HCT116 (cell line): ENCODE results near the gene EPS8. TPM values are rescaled to one million over a fixed set of nuclear protein-coding genes. Genes with fewer than 3 reads are reported as not detected.

Experiments
- ATAC-seq: fragments of 200-7000 bp; cut with Tn5 transposase; 2 replicates; pipeline ENCODE4 v1.9.1; 2020; ENCODE audit warnings: mild to moderate bottlenecking, moderate library complexity
- BruUV-seq: library from RNA; stranded (reverse); fragments of 400-500 nt; replicated peaks from 2 replicates; lab custom pipeline; 2021; lab: Mats Ljungman, UMichigan
- CTCF ChIA-PET: fragments of 300-600 bp; sonication (Branson Sonifier 250); formaldehyde crosslinking; loops from one replicate; lab custom pipeline; 2021; ENCODE audit warnings: antibody characterized with exemption; lab: Charles Lee
- POLR2A ChIA-PET: fragments of 300-600, 350-600 bp; sonication (Branson Sonifier 250); formaldehyde crosslinking; loops from one replicate; lab custom pipeline; 2021; ENCODE audit warnings: antibody characterized with exemption; lab: Charles Lee
- RAD21 ChIA-PET, 2 experiments: fragments of 300-600 bp; sonication (Branson Sonifier 250); formaldehyde crosslinking; loops; one replicate each; lab custom pipeline; 2023; ENCODE audit warnings: low total read pairs in 2 of 2; ENCODE audit not compliant: uncharacterized antibody in 2 of 2, unreplicated experiment in 2 of 2, low non-redundant PET in 1 of 2; lab: Charles Lee
- DNase-seq: peaks from one replicate; pipeline ENCODE4 v3.0.0-alpha.2; 2010; ENCODE audit warnings: low read depth, low spot score
- H2AFZ ChIP-seq: fragments of 200-600 bp; shearing (Covaris generic), sonication (generic); 2 replicates; pipeline ENCODE4 v1.6.1; 2017; ENCODE audit warnings: low read depth, mixed run types, mixed read lengths, antibody characterized with exemption, low read length; ENCODE audit not compliant: poor library complexity, severe bottlenecking
- H3K27ac ChIP-seq: 2 replicates; pipeline ENCODE4 v1.5.1; 2012; ENCODE audit warnings: low read depth, low read length
- H3K27me3 ChIP-seq: fragments of 200-600 bp; sonication (generic); 2 replicates; pipeline ENCODE4 v1.6.1; 2016; ENCODE audit warnings: mixed run types, low read length, mixed read lengths; ENCODE audit not compliant: insufficient read depth
- H3K36me3 ChIP-seq, 2 experiments: fragments of 200-500 bp in 1 of 2; fragments of 200-600 bp in 1 of 2; sonication (Bioruptor generic) in 1 of 2; sonication (generic) in 1 of 2; 2 replicates each; pipeline versions ENCODE4 v1.5.1 to v1.6.1; 2014 to 2016; ENCODE audit warnings: low read length in 2 of 2, inconsistent platforms in 1 of 2, mixed read lengths in 1 of 2, mixed run types in 1 of 2; ENCODE audit not compliant: insufficient read depth in 2 of 2, control insufficient read depth in 1 of 2
- H3K4me1 ChIP-seq, 2 experiments: fragments of 200-600 bp in 1 of 2; sonication (generic) in 1 of 2; 2 replicates each; pipeline versions ENCODE4 v1.5.1 to v1.6.1; 2012 to 2017; ENCODE audit warnings: low read length in 2 of 2, inconsistent platforms in 1 of 2, mild to moderate bottlenecking in 1 of 2, mixed read lengths in 1 of 2, mixed run types in 1 of 2, moderate library complexity in 1 of 2; ENCODE audit not compliant: insufficient read depth in 2 of 2, control insufficient read depth in 1 of 2
- H3K4me2 ChIP-seq: fragments of 200-600 bp; sonication (generic); 2 replicates; pipeline ENCODE4 v1.6.1; 2017; ENCODE audit warnings: mixed run types, low read length, mixed read lengths
- H3K4me3 ChIP-seq, 2 experiments: fragments of 200-600 bp in 1 of 2; sonication (generic) in 1 of 2; replicated peaks in 1 of 2; 2 replicates each; pipeline ENCODE4 v1.5.1; 2011 to 2016; ENCODE audit warnings: low read length in 2 of 2, control low read depth in 1 of 2, low read depth in 1 of 2, mild to moderate bottlenecking in 1 of 2, mixed read lengths in 1 of 2, mixed run types in 1 of 2
- H3K79me2 ChIP-seq: fragments of 200-600 bp; sonication (generic); 2 replicates; pipeline ENCODE4 v1.6.1; 2017; ENCODE audit warnings: mild to moderate bottlenecking, mixed run types, low read length, moderate library complexity, mixed read lengths; ENCODE audit not compliant: insufficient read depth
- H3K9ac ChIP-seq: fragments of 200-600 bp; sonication (generic); 2 replicates; pipeline ENCODE4 v1.6.1; 2016; ENCODE audit warnings: low read length, mixed read lengths
- H3K9me2 ChIP-seq: fragments of 200-600 bp; sonication (generic), shearing (Covaris generic); 2 replicates; pipeline ENCODE4 v1.6.1; 2017; ENCODE audit warnings: mixed run types, mild to moderate bottlenecking, moderate library complexity; ENCODE audit not compliant: insufficient read depth
- H3K9me3 ChIP-seq, 2 experiments: fragments of 200-500 bp in 1 of 2; fragments of 200-600 bp in 1 of 2; sonication (Bioruptor generic) in 1 of 2; sonication (generic) in 1 of 2; 2 replicates each; pipeline ENCODE4 v1.6.1; 2014 to 2017; ENCODE audit warnings: low read length in 2 of 2, mixed read lengths in 2 of 2, inconsistent platforms in 1 of 2, low read depth in 1 of 2, mild to moderate bottlenecking in 1 of 2, mixed run types in 1 of 2, moderate library complexity in 1 of 2; ENCODE audit not compliant: control insufficient read depth in 1 of 2, insufficient read depth in 1 of 2
- H4K20me1 ChIP-seq: fragments of 200-600 bp; sonication (generic), shearing (Covaris generic); 2 replicates; pipeline ENCODE4 v1.6.1; 2017; ENCODE audit warnings: mixed run types, mild to moderate bottlenecking, moderate library complexity; ENCODE audit not compliant: insufficient read depth
- CBX3 ChIP-seq: IDR thresholded peaks from 2 replicates; pipeline ENCODE4 v1.6.1; 2012; ENCODE audit warnings: low read depth
- CEBPB ChIP-seq: IDR thresholded peaks from 2 replicates; pipeline ENCODE4 v1.6.1; 2012; ENCODE audit warnings: low read depth
- EGR1 ChIP-seq: IDR thresholded peaks from 2 replicates; pipeline ENCODE4 v1.6.1; 2012; ENCODE audit warnings: low read depth
- ELF1 ChIP-seq: IDR thresholded peaks from 2 replicates; pipeline ENCODE4 v1.6.1; 2012; ENCODE audit warnings: low read depth, borderline replicate concordance
- EZH2phosphoT487 ChIP-seq: fragments of 200-600 bp; IDR thresholded peaks from 2 replicates; pipeline ENCODE4 v1.6.1; 2018; ENCODE audit warnings: antibody characterized with exemption, borderline replicate concordance
- FOSL1 ChIP-seq: IDR thresholded peaks from 2 replicates; pipeline ENCODE4 v1.6.1; 2012; ENCODE audit warnings: low read depth
- JUND ChIP-seq: IDR thresholded peaks from 2 replicates; pipeline ENCODE4 v1.6.1; 2012
- MAX ChIP-seq: IDR thresholded peaks from 2 replicates; pipeline ENCODE4 v1.6.1; 2012
- POLR2A ChIP-seq: IDR thresholded peaks from 2 replicates; pipeline ENCODE4 v1.7.0; 2011; ENCODE audit warnings: borderline replicate concordance; ENCODE audit not compliant: insufficient read depth, insufficient read length; ENCODE audit errors: extremely low read depth
- POLR2AphosphoS5 ChIP-seq: IDR thresholded peaks from 2 replicates; pipeline ENCODE4 v1.6.1; 2011; ENCODE audit warnings: mild to moderate bottlenecking, low read depth, low read length, moderate library complexity
- RAD21 ChIP-seq: IDR thresholded peaks from 2 replicates; pipeline ENCODE4 v1.6.1; 2012; ENCODE audit warnings: low read depth, mild to moderate bottlenecking
- SIN3A ChIP-seq: IDR thresholded peaks from 2 replicates; pipeline ENCODE4 v1.6.1; 2012; ENCODE audit warnings: low read depth
- intact Hi-C: fragments of 100-400 bp; cut with micrococcal nuclease; formaldehyde crosslinking; loops from 2 replicates; pipeline ENCODE4 v1.10.0; 2022
- total RNA-seq: library from RNA; stranded (reverse); gene quantifications from one replicate; pipeline ENCODE4 v1.2.1, GENCODE V29; 2021; ENCODE audit not compliant: unreplicated experiment

The EPS8 gene
- total RNA-seq, 1 experiment from 2014 or later: 49.9 TPM

- no peak for ATAC-seq
- Histone ChIP-seq H3K4me1 (no peaks in the 10 kb centered on the region), H3K36me3 (no peaks in the 10 kb centered on the region), H3K27ac (no peak overlapping the region), H3K4me3 (no peak overlapping the region), H3K27me3 (no peaks in the 10 kb centered on the region), H3K79me2 (no peaks in the 10 kb centered on the region), H2AFZ (no peak overlapping the region), H3K4me2 (no peak overlapping the region), H3K9me2 (no peaks in the 10 kb centered on the region), H3K9ac (no peak overlapping the region), H3K9me3 (no peaks in the 10 kb centered on the region), H4K20me1 (no peaks in the 10 kb centered on the region)
- ChIA-PET RAD21 (no interaction called here), CTCF (no interaction called here), POLR2A (no interaction called here)
- TF ChIP-seq EGR1 (no peak), RAD21 (no peak), SIN3A (no peak), CEBPB (no peak), FOSL1 (no peak), POLR2A (no peak), JUND (no peak), POLR2AphosphoS5 (no peak), EZH2phosphoT487 (no peak), MAX (no peak)
- BruUV-seq: no TSS peak
- DNase-seq: no peak
- intact Hi-C loops: no loop called here
These were observed 22.3 kb upstream of the EPS8 start for GRCh38 chr12:15811214-15812127.

GRCh38 chr12:15808652-15809051 is 19.5 kb upstream of the EPS8 start:
- Histone ChIP-seq H3K27ac (no peak overlapping the region), H3K4me3 (no peak overlapping the region), H2AFZ (no peak overlapping the region), H3K4me2 (no peak overlapping the region), H3K4me1 (no peaks in the 10 kb centered on the region; a peak in 1 of 4 replicates), H3K9me2 (no peaks in the 10 kb centered on the region), H3K36me3 (no peaks in the 10 kb centered on the region), H4K20me1 (no peaks in the 10 kb centered on the region), H3K9ac (no peak overlapping the region), H3K79me2 (no peaks in the 10 kb centered on the region), H3K9me3 (no peaks in the 10 kb centered on the region)
- POLR2A ChIA-PET: interaction anchor here (1.8 kb wide), 1 partner anchor 19 kb away, joined by 4 read pairs; the partner anchor contains the start of gene EPS8
- no peak for ATAC-seq
- intact Hi-C loops: no loop called here
- CTCF ChIA-PET: no interaction called here
- RAD21 ChIA-PET: no interaction called here
- no peak for DNase-seq
- BruUV-seq: no TSS peak
- TF ChIP-seq EGR1 (no peak), ELF1 (no peak), CBX3 (no peak)
- TF ChIP-seq, all 23 proteins: peak for 0
- H3K27me3 ChIP-seq: no peaks in the 10 kb centered on the region
